GM12872 (cell line): Measurements from ENCODE around the gene IRX3.

Experiments
- TF ChIP-seq, protein P1 (sequence below): IDR thresholded peaks from 3 replicates; pipeline ENCODE4 v1.5.1; 2011; ENCODE audit warnings: low read depth, mild to moderate bottlenecking, low read length, moderate library complexity; ENCODE audit not compliant: insufficient read depth

Gene IRX3

DNA sequence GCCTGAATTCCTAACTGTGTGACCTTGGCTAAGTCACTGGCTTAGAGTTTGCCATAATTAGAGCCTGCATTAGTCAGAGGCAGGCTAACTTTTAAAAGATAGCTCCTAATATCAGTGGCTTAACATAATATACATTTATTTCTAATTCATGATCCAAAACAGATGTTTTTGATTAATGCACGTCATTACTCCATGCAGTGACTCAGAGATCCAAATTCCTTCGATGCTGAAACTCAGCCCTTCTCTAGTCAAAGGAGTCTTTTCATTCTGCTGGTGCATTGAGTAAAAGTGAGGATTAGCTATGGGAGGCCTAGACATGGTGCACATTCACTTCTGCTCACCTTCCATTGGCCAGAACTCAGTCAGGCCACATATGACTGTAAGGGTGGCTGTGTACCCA, 49.8 kb downstream of the IRX3 start:
- TF ChIP-seq, protein P1, sequence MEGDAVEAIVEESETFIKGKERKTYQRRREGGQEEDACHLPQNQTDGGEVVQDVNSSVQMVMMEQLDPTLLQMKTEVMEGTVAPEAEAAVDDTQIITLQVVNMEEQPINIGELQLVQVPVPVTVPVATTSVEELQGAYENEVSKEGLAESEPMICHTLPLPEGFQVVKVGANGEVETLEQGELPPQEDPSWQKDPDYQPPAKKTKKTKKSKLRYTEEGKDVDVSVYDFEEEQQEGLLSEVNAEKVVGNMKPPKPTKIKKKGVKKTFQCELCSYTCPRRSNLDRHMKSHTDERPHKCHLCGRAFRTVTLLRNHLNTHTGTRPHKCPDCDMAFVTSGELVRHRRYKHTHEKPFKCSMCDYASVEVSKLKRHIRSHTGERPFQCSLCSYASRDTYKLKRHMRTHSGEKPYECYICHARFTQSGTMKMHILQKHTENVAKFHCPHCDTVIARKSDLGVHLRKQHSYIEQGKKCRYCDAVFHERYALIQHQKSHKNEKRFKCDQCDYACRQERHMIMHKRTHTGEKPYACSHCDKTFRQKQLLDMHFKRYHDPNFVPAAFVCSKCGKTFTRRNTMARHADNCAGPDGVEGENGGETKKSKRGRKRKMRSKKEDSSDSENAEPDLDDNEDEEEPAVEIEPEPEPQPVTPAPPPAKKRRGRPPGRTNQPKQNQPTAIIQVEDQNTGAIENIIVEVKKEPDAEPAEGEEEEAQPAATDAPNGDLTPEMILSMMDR: no peak

DNA sequence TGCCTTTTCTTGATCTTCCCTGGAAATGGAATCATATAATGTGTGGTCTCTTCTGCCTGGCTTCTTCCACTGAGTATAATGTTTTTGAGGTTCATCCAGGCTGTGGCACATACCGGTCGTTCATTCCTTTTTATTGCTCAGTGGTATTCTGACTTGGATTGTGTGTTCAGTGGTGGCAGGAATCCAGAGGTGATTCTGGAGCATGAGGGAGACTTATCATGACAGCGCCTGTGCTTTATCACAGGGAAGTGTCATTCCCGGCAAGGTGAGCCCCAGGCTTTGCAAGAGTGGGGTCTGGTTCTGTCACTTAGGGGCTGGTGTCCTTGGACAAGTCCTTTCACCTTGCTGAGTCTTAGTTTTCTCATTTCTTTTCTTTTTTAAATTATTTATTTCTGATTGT, 53.0 kb downstream of the IRX3 start:
- TF ChIP-seq, protein P1: no peak
